Progenitor cell of endocrine pancreas (in vitro differentiated cells): ENCODE results near the gene TMEM178B. TPM values are rescaled to one million over a fixed set of nuclear protein-coding genes. Genes with fewer than 3 reads are reported as not detected.
"Not testable (repeated sequence)": the region's sequence is repeated elsewhere in the genome, so short reads cannot be mapped to it uniquely, and the experiment has no call there.

Experiments
- DNase-seq: peaks from one replicate; pipeline ENCODE4 v3.0.0; 2021; ENCODE audit warnings: low spot score; ENCODE audit not compliant: unreplicated experiment
- H3K27ac Mint-ChIP-seq: 2 replicates; pipeline ENCODE4 v1.8.0; 2021; ENCODE audit warnings: mild to moderate bottlenecking, moderate library complexity, mixed read lengths
- H3K27me3 Mint-ChIP-seq: 2 replicates; pipeline ENCODE4 v1.8.0; 2021; ENCODE audit warnings: mixed read lengths
- H3K36me3 Mint-ChIP-seq: 2 replicates; pipeline ENCODE4 v1.8.0; 2022; ENCODE audit warnings: mixed read lengths; ENCODE audit not compliant: insufficient read depth
- H3K4me1 Mint-ChIP-seq: 2 replicates; pipeline ENCODE4 v1.8.0; 2021; ENCODE audit warnings: low read depth, mixed read lengths
- H3K4me3 Mint-ChIP-seq: 2 replicates; pipeline ENCODE4 v1.8.0; 2021; ENCODE audit warnings: low read depth, mild to moderate bottlenecking, moderate library complexity, mixed read lengths
- H3K9me3 Mint-ChIP-seq: 2 replicates; pipeline ENCODE4 v1.8.0; 2021; ENCODE audit warnings: low read depth, mixed read lengths
- CTCF ChIP-seq: fragments of 200-600 bp; sonication (generic); IDR thresholded peaks from one replicate; pipeline ENCODE4 v1.5.0; 2021; ENCODE audit warnings: antibody characterized with exemption, mild to moderate bottlenecking; ENCODE audit not compliant: unreplicated experiment
- total RNA-seq: library from RNA; stranded (reverse); gene quantifications from 2 replicates; pipeline ENCODE4 v1.2.1, GENCODE V29; 2021

TMEM178B gene
- total RNA-seq, 1 donor from 2014 or later, result 2.8 TPM

- DNase-seq, result no peak
- Mint-ChIP-seq H3K36me3 (no peaks in the 10 kb centered on the region), H3K4me1 (no peaks in the 10 kb centered on the region), H3K27me3 (no peaks in the 10 kb centered on the region), H3K4me3 (no peak overlapping the region), H3K9me3 (no peaks in the 10 kb centered on the region), H3K27ac (no peak overlapping the region)
- no peak for TF ChIP-seq CTCF
These were observed 20.2 kb upstream of the TMEM178B start for GRCh38 chr7:141053626-141054025.

GRCh38 chr7:141055146-141055545 is 18.7 kb upstream of the TMEM178B start:
- no peak for TF ChIP-seq CTCF
- H3K27ac Mint-ChIP-seq, result no peak overlapping the region
- no peaks in the 10 kb centered on the region for H3K27me3 Mint-ChIP-seq
- H3K4me1 Mint-ChIP-seq, result no peaks in the 10 kb centered on the region
- no peaks in the 10 kb centered on the region for H3K9me3 Mint-ChIP-seq
- H3K4me3 Mint-ChIP-seq, result no peak overlapping the region
- no peaks in the 10 kb centered on the region for H3K36me3 Mint-ChIP-seq
- DNase-seq, result no peak

GRCh38 chr7:141057788-141058187 is 16.1 kb upstream of the TMEM178B start:
- Mint-ChIP-seq H3K36me3 (no peaks in the 10 kb centered on the region), H3K9me3 (no peaks in the 10 kb centered on the region), H3K4me3 (no peak overlapping the region), H3K27ac (no peak overlapping the region), H3K27me3 (no peaks in the 10 kb centered on the region), H3K4me1 (no peaks in the 10 kb centered on the region)
- no peak for TF ChIP-seq CTCF
- DNase-seq, result no peak

GRCh38 chr7:141067856-141068255 is 6.0 kb upstream of the TMEM178B start:
- Mint-ChIP-seq H3K27me3 (peaks cover 43% of the 10 kb centered on the region), H3K4me3 (peak overlapping the region; percentile 40)
- H3K27ac Mint-ChIP-seq, H3K36me3 Mint-ChIP-seq, DNase-seq, H3K4me1 Mint-ChIP-seq, H3K9me3 Mint-ChIP-seq: not testable (repeated sequence)

GRCh38 chr7:141071260-141071854 is 2.5 kb upstream of the TMEM178B start:
- H3K4me1 Mint-ChIP-seq, result peaks cover 11% of the 10 kb centered on the region
- peak; percentile 16 for DNase-seq
- H3K27me3 Mint-ChIP-seq, result peaks cover 47% of the 10 kb centered on the region
- peak; percentile 22 for TF ChIP-seq CTCF
- H3K36me3 Mint-ChIP-seq, result no peaks in the 10 kb centered on the region
- no peak overlapping the region for H3K27ac Mint-ChIP-seq
- no peaks in the 10 kb centered on the region for H3K9me3 Mint-ChIP-seq
- peak overlapping the region; percentile 73 for H3K4me3 Mint-ChIP-seq

- no peaks in the 10 kb centered on the region for H3K9me3 Mint-ChIP-seq
- H3K4me1 Mint-ChIP-seq, result peaks cover 11% of the 10 kb centered on the region
- peak overlapping the region; percentile 73 for H3K4me3 Mint-ChIP-seq
- TF ChIP-seq CTCF, result no peak
- no peaks in the 10 kb centered on the region for H3K36me3 Mint-ChIP-seq
- peaks cover 47% of the 10 kb centered on the region for H3K27me3 Mint-ChIP-seq
- DNase-seq, result no peak
- peak overlapping the region; percentile 38 for H3K27ac Mint-ChIP-seq
These were observed 1.9 kb upstream of the TMEM178B start for GRCh38 chr7:141071855-141072547.
